Putamen (tissue), 1 donor: ENCODE measurements around the gene INF2.
A peak's percentile ranks its signal among the peaks of the same experiment; 100 is the strongest.
"Not testable (repeated sequence)": the region's sequence is repeated elsewhere in the genome, so short reads cannot be mapped to it uniquely, and the experiment has no call there.

Experiments
- DNase-seq: peaks from one replicate; pipeline ENCODE4 v3.0.0-alpha.2; 2016; ENCODE audit warnings: low spot score

The INF2 gene

GRCh38 chr14:104657101-104657524 is 32.3 kb upstream of the INF2 start:
- peak; percentile 83 for DNase-seq

DNA sequence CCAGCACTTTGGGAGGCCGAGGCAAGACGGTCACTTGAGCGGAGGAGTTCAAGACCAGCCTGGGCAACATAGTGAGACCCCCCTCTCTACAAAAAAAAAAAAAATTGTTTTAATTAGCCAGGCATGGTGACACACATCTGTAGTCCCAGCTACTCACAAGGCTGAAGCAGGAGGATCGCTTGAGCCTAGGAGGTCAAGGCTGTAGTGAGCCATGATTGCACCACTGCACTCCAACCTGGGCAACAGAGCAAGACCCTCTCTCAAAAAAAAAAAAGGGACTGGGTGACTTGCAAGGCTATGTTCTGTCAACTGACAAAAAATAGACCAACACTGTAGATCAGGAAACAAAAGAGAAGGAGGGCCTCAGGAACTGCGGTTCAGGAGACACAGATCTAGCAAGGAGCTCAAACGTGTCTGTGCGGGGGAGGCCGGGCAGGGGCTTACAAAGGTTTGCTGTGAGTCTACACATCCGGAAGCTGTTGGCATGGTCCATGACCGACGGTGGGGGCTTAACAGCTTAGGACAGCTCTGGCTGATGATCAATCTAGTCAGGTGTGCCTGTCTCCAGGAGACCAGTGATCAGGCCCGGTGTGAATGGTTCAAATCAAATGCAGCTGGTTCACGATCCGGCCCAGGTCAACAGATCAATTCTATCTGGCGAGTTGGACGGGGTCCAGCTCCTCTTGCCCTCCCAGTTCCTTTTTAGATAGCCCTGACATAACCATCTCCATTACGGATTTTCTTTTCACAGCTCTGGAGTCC is 31.7 kb upstream of the INF2 start:
- DNase-seq: no peak

- no peak for DNase-seq
Observed at GRCh38 chr14:104658325-104658712, 31.1 kb upstream of the INF2 start.

DNA sequence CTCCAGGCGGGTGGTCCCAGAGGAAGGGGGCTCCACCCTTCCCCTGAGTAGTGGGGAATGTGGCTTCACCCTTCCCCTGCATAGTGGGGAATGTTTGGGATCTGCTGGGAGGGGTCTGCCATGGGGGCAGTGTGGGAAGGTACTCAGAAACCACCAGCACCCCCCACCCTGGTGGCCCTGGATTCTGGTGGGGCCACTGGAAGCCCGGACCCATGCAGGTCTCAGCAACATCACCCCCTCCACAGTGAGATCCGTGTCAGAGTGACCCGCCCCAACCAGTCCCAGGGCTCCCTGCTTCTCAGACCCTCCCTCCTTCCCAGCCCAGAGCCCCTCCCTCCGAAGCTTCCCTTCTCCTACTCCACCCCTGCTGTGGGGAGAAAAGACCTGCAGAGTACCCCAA is 30.3 kb upstream of the INF2 start:
- no peak for DNase-seq

GRCh38 chr14:104659764-104660523 is 29.5 kb upstream of the INF2 start:
- no peak for DNase-seq

- DNase-seq: no peak
Observed at GRCh38 chr14:104660597-104660996, 28.8 kb upstream of the INF2 start.

GRCh38 chr14:104661086-104661485 is 28.3 kb upstream of the INF2 start:
- DNase-seq: no peak

DNA sequence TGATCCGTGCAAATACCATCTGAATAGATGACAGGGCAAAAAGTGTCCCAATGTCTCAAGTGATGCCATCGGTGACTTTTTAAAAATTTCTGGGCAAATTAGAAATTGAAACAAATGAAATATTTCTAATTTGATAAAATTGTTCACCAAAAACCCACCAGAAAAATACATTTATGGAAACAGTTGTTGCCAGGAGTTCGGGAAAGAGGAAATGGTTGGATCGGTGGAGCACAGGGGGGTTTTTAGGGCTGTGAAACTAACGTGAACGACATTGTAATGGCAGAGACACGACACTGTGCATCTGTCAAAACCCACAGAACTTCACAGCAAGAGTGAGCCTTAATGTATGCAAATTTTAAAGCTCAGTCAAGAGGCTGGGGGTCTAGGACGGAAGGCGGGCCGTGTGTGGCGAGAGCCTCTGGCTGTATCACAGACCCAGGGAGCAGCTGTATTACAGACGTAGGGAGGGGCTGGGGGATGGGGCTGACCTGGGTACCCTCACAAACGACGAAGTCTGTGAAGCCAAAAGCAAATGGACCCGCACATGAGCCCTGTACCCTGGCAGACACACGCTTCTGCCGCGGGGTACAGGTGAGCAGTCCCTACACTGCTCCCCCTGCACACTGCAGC is 27.8 kb upstream of the INF2 start:
- not testable (repeated sequence) for DNase-seq

DNA sequence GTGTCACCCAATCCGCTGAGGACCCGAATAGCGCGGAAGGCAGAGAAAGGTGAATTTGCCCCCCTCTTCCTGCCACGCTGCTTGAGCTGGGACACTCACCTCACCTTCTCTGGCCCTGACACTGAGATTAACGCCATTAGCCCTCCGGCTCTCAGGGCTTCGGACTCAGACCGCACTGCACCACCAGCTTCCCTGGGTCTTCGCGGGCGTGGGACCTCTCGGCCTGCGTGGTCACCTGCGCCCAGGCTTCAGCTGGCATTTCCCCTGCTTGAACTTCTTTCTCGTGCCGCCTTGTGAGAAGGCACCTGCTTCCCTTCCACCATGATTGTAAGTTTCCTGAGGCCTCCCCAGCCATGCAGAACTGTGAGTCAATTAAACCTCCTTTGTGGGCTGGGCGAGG is 26.9 kb upstream of the INF2 start:
- DNase-seq: not testable (repeated sequence)

GRCh38 chr14:104664107-104664506 is 25.3 kb upstream of the INF2 start:
- no peak for DNase-seq

- DNase-seq: no peak
Observed at GRCh38 chr14:104664588-104664987, 24.8 kb upstream of the INF2 start.

GRCh38 chr14:104665114-104665656 is 24.2 kb upstream of the INF2 start:
- no peak for DNase-seq

GRCh38 chr14:104665657-104666522 is 23.5 kb upstream of the INF2 start:
- peak; percentile 98 for DNase-seq

- DNase-seq: not testable (repeated sequence)
Observed at GRCh38 chr14:104666523-104666895, 22.9 kb upstream of the INF2 start.

- DNase-seq: no peak
Observed at GRCh38 chr14:104666981-104667380, 22.4 kb upstream of the INF2 start.

- DNase-seq: no peak
Observed at GRCh38 chr14:104669697-104670096, 19.7 kb upstream of the INF2 start.

DNA sequence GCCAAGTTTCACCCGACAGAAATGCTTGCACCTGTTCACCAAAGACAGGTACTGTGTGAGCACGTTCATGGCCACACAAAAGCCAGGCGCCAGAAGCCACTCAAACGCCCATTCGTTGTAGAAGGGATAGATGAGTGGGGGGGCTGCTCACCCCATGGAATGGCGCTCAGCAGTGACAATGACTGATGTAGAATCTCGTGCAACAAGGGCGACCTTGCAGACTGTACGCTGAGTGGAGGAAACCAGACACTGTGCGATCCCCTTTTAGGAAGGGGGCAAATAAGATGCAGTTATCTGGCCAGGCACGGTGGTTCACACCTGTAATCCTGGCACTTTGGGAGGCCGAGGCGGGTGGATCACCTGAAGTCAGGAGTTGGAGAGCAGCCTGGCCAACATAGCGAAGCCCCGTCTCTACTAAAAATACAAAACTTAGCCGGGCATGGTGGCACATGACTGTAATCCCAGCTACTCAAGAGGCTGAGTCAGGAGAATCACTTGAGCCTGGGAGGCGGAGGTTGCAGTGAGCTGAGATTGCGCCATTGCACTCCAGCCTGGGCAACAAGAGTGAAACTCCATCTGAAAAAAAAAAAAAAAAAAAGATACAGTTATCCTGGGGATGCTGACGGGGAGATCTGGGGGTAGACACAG is 18.0 kb upstream of the INF2 start:
- DNase-seq: not testable (repeated sequence)

DNA sequence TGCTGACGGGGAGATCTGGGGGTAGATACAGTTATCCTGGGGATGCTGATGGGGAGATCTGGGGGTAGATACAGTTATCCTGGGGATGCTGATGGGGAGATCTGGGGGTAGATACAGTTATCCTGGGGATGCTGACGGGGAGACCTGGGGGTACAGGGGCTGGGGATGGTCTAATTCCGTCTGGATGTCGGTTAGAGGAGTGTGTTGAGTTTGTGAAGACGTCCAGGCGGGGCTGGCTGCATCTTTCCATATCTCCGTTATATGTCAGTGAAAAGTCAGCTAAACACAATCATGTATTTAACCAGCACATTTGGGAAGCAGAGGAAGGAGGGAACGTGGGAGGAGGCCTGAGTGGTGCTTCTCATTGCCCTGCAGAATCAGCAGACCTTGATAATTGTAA is 17.3 kb upstream of the INF2 start:
- not testable (repeated sequence) for DNase-seq

- no peak for DNase-seq
Observed at GRCh38 chr14:104673481-104673880, 15.9 kb upstream of the INF2 start.

GRCh38 chr14:104675447-104675846 is 14.0 kb upstream of the INF2 start:
- DNase-seq: no peak

GRCh38 chr14:104676130-104676693 is 13.2 kb upstream of the INF2 start:
- no peak for DNase-seq
